ENCODE measurements around the gene PLXNC1.

DNA sequence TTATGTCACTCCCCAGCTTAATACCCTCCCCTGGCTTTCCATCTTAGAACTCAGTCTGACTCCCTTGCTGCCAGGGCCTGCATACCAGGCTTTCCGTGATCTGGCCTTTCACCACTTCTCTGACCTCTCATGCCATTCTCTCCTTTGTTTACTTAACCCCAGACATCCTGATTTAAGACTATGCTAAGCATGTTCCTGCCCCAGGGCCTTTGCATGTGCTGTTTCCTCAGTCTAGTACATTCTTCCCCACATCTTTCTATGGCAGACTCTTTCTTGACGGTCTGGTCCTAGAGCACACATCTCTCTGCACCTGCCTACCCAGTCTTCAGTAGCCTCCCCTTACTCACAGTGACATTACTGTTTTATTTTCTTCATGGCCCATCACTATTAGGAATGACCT is 42.2 kb downstream of the PLXNC1 start:
- TF ChIP-seq, protein P1, sequence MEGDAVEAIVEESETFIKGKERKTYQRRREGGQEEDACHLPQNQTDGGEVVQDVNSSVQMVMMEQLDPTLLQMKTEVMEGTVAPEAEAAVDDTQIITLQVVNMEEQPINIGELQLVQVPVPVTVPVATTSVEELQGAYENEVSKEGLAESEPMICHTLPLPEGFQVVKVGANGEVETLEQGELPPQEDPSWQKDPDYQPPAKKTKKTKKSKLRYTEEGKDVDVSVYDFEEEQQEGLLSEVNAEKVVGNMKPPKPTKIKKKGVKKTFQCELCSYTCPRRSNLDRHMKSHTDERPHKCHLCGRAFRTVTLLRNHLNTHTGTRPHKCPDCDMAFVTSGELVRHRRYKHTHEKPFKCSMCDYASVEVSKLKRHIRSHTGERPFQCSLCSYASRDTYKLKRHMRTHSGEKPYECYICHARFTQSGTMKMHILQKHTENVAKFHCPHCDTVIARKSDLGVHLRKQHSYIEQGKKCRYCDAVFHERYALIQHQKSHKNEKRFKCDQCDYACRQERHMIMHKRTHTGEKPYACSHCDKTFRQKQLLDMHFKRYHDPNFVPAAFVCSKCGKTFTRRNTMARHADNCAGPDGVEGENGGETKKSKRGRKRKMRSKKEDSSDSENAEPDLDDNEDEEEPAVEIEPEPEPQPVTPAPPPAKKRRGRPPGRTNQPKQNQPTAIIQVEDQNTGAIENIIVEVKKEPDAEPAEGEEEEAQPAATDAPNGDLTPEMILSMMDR (IDR thresholded peaks at IDR 0.05): no peak
- no peak for TF ChIP-seq EP300 (IDR thresholded peaks at IDR 0.05)
